GM18861 (cell line): ENCODE data around the gene SLC44A2.

ENCODE experiments used
- ATAC-seq: cut with Tn5 transposase; IDR thresholded peaks from one replicate; pipeline ENCODE4 v1.9.1; 2021; ENCODE audit not compliant: unreplicated experiment

The SLC44A2 gene

DNA sequence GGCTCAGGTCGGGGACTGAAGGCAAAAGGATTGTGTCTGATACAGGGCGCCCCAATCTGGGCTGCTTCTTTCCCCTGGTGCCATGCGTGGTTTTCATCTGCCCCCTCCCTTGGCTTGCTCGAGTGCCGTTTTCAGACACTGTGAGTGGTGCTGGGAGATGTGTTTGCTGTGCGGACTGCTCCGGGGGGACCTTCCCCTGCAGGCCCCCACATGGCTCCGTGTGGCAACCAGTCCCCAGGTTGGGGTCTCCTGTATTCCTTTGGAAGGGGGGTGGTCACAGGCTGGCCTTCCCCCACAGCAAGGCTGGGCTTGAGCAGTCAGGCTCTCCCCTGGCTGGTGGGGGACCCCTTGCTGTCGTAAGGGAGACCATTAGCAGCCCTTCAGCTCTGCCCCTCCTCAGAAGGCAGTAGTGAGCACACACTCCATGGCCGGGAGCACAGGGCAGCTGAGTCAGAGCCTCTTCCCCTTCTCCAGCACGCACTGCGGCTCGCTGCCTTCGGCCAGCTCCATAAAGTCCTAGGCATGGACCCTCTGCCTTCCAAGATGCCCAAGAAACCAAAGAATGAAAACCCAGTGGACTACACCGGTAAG lies 55.3 kb downstream of the SLC44A2 start:
- ATAC-seq = no peak

DNA sequence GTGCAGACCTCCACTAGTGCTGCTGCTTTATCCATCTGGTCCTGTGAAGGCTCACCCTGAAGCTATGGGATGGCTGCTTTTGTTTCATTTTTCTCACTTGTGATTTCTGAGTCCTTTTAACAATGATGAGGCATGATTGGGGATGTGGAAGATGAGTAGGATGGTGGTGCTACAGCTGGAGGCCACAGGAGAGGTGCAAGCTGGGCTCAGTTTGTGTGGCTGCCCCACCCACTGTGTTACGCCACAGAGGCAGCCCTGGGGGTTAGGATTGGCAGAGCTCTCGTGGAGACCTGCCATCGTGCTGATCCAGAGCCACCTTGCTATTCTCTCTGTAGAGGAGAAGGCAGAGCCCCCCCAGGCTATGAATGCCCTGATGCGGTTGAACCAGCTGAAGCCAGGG lies 56.3 kb downstream of the SLC44A2 start:
- no peak for ATAC-seq

GRCh38 chr19:10682397-10683063 lies 57.2 kb downstream of the SLC44A2 start:
- no peak for ATAC-seq

- no peak for ATAC-seq
Observed at GRCh38 chr19:10683064-10683426, 57.7 kb downstream of the SLC44A2 start.

GRCh38 chr19:10683582-10683981 lies 58.2 kb downstream of the SLC44A2 start:
- no peak for ATAC-seq

DNA sequence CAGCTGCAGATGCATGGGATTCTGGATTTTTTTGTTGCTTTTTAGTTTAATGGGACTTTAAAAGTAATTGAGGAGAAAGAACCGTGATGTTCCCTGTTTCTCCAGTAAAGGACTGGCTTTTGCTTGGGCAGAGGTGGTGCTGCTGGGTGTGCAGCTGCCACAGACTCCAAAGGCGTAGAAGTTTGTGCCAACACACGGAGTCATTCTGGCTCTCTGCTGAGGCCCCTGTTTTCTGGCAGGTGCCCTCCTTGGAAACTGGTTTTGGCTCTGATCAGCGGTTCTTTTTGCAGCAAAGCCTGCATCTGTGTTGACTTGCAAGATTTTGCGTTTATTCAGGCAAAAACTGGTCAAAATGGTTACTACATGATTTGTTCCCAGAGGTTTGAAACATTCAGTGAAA lies 59.9 kb downstream of the SLC44A2 start:
- no peak for ATAC-seq

DNA sequence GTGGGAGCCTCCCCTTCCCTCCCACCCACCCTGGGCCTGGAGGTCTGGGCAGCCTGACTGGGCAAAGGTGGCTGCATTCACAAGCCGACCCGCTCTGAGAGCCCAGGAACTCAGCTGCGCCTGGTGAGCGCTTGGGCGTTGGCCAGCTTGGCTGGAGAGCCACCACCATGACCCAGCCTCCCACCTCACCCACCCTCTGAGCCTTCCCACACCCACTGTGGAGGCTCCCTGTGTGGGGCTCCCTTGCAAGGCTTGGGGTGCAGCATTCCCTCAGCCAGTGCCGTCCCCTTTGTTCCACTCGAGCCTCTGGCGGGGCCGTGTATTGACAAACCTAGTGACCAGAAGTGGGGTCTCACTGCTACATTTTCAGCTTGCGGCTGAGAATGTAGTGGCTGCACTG lies 60.8 kb downstream of the SLC44A2 start:
- no peak for ATAC-seq

DNA sequence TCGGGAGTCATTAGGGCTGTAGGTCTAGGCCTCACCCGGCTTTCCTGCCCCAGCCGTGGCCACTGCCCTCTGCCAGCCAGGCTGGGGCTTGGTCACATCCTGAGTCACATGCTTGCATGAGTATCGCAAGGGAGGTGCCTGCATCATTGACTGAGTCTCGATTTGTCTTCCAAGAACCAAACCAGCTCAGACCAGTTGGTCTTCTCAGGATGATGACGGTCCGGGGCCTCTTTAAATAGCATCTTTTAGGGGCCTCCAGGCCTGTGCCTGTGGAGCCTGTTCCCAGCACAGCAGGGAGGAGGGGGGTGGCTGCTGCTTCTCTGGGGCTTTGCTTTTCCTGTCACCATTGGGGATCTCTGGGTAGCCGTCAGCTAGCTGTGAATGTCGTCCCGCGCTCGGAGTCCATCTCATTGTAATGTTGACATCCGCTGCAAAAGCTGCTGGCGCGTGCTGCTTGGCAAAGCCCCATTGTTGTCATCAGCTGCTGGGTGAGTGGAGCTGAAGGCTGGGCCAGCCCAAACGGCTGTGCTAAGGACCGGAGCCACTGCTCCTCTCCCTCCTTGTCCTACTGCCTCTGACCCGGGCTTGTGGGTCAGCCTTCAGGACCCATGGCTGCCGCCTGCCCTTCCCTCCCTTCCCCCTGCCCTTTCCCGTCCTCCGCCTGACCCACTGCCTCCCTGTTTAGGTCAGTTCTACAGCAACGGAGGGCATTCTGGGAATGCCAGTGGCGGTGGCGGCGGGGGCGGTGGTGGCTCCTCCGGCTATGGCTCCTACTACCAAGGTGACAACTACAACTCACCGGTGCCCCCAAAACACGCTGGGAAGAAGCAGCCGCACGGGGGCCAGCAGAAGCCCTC lies 61.5 kb downstream of the SLC44A2 start:
- ATAC-seq = no peak

- no peak for ATAC-seq
Observed at GRCh38 chr19:10687518-10688288, 62.4 kb downstream of the SLC44A2 start.

GRCh38 chr19:10688545-10689280 lies 63.4 kb downstream of the SLC44A2 start:
- no peak for ATAC-seq

DNA sequence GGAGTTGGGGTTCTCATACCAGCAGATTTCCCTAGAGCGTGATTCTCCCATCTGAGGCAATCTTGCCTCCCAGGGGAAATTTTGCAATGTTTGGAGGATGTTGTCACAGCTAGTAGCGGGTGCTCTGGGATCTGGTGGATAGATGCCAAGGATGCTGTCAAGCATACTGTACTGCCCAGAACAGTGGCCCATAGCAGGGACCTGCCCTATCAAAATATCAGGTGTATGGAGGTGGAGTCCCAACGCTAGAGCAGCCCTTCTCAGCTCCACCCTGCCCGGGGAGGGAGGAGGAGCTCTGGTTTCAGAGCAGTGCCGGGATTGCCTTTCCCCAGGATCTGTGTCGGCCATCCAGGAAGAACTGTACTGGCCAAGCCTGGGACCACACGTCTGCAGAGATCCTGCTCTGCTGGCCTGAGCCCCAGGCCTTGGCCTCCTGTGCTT lies 65.0 kb downstream of the SLC44A2 start:
- ATAC-seq = no peak

DNA sequence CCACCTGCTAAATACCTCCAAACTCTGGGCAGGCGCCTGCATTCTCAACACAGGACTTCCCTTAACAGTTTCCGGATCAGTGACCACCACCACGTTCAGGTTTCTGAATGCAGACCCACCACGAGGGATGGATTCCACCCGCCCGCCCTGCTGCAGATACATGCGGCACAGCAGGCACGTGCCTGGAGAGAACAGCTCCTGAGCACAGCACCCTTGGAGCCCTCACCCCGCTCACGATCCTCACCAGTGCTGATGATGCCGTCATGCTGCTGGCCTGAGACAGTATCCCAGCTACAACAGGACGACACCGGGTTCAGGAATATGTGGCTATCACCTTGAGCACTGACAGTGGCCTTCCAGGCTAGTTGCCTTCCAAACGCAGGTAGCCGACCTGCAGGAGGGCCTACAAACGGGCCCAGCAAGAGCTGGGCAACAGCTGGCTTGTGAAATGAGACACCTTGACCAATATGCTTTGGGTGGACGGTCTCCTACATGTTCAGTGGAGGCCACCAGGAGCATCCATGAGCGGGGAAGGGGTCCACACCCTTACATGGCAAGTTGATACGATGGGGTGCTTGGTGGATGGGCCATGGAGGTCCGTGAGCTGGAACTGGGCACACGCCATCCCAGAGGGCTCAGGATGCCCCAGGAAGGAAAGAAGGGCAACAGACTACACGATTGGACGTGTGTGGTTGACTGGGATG lies 66.0 kb downstream of the SLC44A2 start:
- no peak for ATAC-seq

GRCh38 chr19:10691883-10692282 lies 66.5 kb downstream of the SLC44A2 start:
- no peak for ATAC-seq

GRCh38 chr19:10692673-10693264 lies 67.4 kb downstream of the SLC44A2 start:
- ATAC-seq = no peak
